ENCODE data around the gene SLC46A1.
A peak's percentile ranks its signal among the peaks of the same experiment; 100 is the strongest.

Gene SLC46A1

GRCh38 chr17:28346746-28347246 lies 59.2 kb downstream of the SLC46A1 start:
- peak; percentile 95 for TF ChIP-seq CTCF (conservative IDR thresholded peaks at IDR 0.05)
- peak overlapping the region; percentile 77 for H3K27ac ChIP-seq

GRCh38 chr17:28346199-28346580 lies 59.8 kb downstream of the SLC46A1 start:
- TF ChIP-seq CTCF (conservative IDR thresholded peaks at IDR 0.05), result no peak
- peak overlapping the region; percentile 77 for H3K27ac ChIP-seq

GRCh38 chr17:28345419-28346198 lies 60.4 kb downstream of the SLC46A1 start:
- peak overlapping the region; percentile 77 for H3K27ac ChIP-seq
- TF ChIP-seq CTCF (conservative IDR thresholded peaks at IDR 0.05), result no peak

All from VCaP (cell line).